NCI-H82 (cell line): ENCODE data around the gene PPP1R13B.
"Not testable (repeated sequence)": the region's sequence is repeated elsewhere in the genome, so short reads cannot be mapped to it uniquely, and the experiment has no call there.

Experiments
- DNase-seq: peaks from one replicate; lab custom pipeline; 2025; lab: John Stamatoyannopoulos, UW

Gene PPP1R13B

GRCh38 chr14:103847451-103848174 is at the start of gene PPP1R13B:
Gene PPP1R13B (minus strand): TSS chr14:103847575. CDS start chr14:103847307, 268 bp downstream.
- peak; percentile 90 for DNase-seq

- DNase-seq = peak; percentile 3
Observed at GRCh38 chr14:103896578-103896977, 49.2 kb upstream of the PPP1R13B start.

- DNase-seq = no peak
Observed at GRCh38 chr14:103894723-103895059, 47.3 kb upstream of the PPP1R13B start.

- DNase-seq = no peak
Observed at GRCh38 chr14:103894034-103894722, 46.8 kb upstream of the PPP1R13B start.

- DNase-seq = no peak
Observed at GRCh38 chr14:103892247-103892646, 44.9 kb upstream of the PPP1R13B start.

GRCh38 chr14:103891667-103892215 is 44.4 kb upstream of the PPP1R13B start:
- no peak for DNase-seq

GRCh38 chr14:103890821-103891666 is 43.7 kb upstream of the PPP1R13B start:
- no peak for DNase-seq

- DNase-seq = no peak
Observed at GRCh38 chr14:103890052-103890371, 42.6 kb upstream of the PPP1R13B start.

GRCh38 chr14:103889313-103890051 is 42.1 kb upstream of the PPP1R13B start:
- no peak for DNase-seq

- not testable (repeated sequence) for DNase-seq
Observed at GRCh38 chr14:103889002-103889312, 41.6 kb upstream of the PPP1R13B start.

- no peak for DNase-seq
Observed at GRCh38 chr14:103887557-103888115, 40.3 kb upstream of the PPP1R13B start.

GRCh38 chr14:103887170-103887501 is 39.8 kb upstream of the PPP1R13B start:
- DNase-seq = no peak

- no peak for DNase-seq
Observed at GRCh38 chr14:103886304-103887169, 39.2 kb upstream of the PPP1R13B start.

GRCh38 chr14:103885509-103885932 is 38.1 kb upstream of the PPP1R13B start:
- no peak for DNase-seq

GRCh38 chr14:103884854-103885253 is 37.5 kb upstream of the PPP1R13B start:
- DNase-seq = no peak

GRCh38 chr14:103883263-103883523 is 35.8 kb upstream of the PPP1R13B start:
- no peak for DNase-seq

GRCh38 chr14:103882503-103883262 is 35.3 kb upstream of the PPP1R13B start:
- no peak for DNase-seq

GRCh38 chr14:103881268-103882201 is 34.2 kb upstream of the PPP1R13B start:
- DNase-seq = no peak
